Pons (tissue), 1 donor: ENCODE data around the gene BNC2.

Experiments
- DNase-seq: peaks from one replicate; pipeline ENCODE4 v3.0.0-alpha.2; 2016; ENCODE audit warnings: low spot score

BNC2 gene

GRCh38 chr9:16364347-16364746, 506.1 kb downstream of the BNC2 start:
- no peak for DNase-seq

GRCh38 chr9:16363916-16364315, 506.6 kb downstream of the BNC2 start:
- no peak for DNase-seq

DNA sequence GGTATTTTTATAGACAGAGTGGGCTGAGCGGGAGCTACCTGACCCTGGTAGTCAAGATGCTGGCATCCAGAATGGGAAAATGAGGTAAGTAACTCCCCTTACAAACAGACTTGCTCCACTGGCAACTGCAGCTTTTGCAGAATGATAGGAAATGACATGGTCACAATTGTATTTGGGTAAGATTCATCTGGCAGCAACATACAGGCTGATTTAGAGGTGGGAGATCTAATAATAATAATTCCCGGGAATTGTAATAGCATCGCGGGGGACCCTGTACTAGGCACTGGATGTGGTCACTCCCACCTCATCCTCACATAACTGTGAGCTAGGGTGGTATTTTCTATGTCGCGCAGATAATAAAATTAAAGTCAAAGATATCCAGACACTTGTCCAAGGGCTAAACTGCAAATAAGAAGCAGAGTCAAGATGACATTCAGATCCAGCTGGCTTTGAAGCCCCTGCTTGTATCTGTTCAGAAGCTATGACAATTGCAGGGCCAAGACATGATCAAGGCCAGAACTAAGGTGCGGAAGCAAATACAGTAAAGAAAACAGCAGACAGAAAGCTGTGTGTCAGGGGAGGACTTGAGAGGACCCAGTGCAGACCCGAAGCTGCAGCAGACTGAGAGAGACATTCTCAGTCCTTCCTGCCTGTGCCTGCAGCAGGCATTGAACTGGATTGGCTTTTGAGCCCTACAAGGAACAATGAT, 507.2 kb downstream of the BNC2 start:
- DNase-seq = no peak

DNA sequence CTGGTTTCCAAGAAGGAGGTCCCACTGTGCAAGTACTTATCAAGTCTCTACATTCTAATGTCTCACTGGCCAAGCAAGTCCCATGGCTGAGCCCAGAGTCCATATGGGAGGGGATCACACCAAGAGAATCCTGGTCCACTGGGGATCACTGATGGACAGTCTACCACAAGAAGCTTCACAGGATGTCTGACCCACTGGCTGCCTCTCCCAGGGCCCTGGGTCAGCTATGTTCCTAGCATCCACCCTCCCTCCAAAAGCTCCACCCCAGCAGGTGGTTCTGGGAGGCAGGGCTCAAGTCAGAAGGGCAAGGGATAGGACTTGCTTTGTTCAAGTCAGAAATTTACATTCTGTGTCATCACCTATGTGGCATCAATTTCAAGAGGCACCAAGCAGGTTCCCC, 508.5 kb downstream of the BNC2 start:
- DNase-seq = no peak

DNA sequence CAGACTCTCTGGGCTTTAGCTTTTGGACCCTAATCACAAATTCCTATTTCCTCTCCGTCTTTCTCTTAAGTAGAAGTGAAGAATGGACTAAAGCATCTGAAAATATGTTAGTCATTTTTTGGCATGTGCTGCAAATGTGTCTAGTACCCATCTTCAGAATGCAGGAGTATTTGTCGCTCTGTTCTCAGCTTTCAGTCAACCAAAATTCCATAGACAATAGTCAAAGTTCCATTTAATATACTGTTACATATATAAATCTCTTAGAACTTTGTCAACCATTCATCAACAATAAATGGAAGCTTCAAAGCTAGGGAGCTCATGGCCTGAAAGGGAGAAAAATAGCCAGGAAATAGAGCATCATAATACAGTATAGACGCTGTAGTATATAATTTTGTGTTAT, 509.4 kb downstream of the BNC2 start:
- DNase-seq = no peak

- DNase-seq = no peak
Measured at GRCh38 chr9:16360247-16360646, 510.2 kb downstream of the BNC2 start.
